ENCODE measurements around the gene DHFR. TPM values are rescaled to one million over a fixed set of nuclear protein-coding genes. Genes with fewer than 3 reads are reported as not detected.

Gene DHFR
- total RNA-seq, 4 donors from 2014 or later = 13.9 to 18.6 (median 16.2) TPM

DNA sequence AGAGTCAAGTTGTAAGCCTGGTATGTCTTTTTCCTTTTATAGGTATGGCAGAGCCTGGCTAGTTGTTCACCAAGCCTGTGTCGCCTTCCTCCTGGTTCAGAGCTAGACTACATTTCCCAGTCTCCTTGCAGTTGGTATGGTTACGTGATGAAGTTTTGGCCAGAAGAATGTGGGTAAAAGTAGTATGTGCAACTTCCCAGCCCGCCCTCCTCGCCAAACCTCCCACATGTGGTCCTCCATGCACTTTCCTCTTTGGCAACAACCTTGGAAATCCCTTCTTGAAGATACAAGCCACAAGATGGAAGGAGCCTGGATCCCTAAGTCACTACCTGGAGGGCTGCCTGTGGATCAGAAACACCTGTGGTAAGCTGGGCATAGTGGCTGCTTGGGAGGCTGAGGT, 36.3 kb downstream of the DHFR start:
- TF ChIP-seq, protein P1, sequence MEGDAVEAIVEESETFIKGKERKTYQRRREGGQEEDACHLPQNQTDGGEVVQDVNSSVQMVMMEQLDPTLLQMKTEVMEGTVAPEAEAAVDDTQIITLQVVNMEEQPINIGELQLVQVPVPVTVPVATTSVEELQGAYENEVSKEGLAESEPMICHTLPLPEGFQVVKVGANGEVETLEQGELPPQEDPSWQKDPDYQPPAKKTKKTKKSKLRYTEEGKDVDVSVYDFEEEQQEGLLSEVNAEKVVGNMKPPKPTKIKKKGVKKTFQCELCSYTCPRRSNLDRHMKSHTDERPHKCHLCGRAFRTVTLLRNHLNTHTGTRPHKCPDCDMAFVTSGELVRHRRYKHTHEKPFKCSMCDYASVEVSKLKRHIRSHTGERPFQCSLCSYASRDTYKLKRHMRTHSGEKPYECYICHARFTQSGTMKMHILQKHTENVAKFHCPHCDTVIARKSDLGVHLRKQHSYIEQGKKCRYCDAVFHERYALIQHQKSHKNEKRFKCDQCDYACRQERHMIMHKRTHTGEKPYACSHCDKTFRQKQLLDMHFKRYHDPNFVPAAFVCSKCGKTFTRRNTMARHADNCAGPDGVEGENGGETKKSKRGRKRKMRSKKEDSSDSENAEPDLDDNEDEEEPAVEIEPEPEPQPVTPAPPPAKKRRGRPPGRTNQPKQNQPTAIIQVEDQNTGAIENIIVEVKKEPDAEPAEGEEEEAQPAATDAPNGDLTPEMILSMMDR (IDR thresholded peaks at IDR 0.05; ENCODE audit: low read depth) = no peak

DNA sequence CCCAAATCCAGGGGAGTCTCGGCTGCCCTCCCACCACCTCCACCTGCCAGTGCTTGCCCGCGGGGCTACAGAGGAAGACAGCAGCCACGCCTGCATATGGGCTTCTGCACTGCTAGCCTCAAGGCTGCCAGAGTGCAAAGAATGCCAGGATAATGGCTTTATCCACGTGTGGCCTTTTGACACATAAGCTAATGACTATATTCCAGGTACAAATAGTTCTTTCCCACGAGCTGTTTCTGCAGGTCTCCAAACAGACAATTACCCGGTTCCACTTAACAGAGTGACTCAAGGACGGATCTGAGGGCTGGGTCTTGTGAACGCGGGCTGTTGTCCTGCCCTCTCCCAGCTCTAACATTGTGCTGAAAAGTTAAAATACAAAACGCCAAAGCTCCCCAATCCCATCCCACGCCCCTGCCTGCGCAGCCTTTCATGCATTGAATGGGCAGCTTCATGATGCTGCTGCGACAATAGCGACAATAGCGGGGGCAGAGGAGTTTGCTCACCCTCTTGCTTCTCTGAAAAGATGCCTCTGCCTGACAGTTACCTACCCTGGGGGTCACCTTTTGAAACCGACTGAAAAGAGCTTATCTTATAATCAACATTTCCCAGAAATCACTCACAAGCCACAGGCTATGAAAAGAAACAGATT, 39.4 kb downstream of the DHFR start:
- TF ChIP-seq, protein P1 (IDR thresholded peaks at IDR 0.05; ENCODE audit: low read depth) = no peak

DNA sequence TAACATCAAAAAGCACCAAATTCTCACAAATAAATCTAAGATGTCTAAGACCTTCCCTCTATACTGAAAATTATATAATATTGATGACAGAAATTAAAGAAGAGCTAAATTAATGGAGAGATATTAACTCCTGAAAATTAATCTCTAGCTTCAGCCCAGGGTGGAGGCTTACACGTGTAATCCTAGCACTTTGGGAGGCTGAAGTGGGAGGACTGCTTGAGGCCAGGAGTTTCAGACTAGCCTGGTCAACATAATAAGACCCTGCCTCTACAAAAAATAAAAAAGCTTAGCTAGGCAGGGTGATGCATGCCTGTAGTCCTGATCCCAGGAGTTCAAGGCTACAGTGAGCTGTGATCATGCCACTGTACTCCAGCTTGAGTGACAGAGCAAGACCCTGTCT, 45.1 kb downstream of the DHFR start:
- TF ChIP-seq, protein P1 (IDR thresholded peaks at IDR 0.05; ENCODE audit: low read depth) = no peak

DNA sequence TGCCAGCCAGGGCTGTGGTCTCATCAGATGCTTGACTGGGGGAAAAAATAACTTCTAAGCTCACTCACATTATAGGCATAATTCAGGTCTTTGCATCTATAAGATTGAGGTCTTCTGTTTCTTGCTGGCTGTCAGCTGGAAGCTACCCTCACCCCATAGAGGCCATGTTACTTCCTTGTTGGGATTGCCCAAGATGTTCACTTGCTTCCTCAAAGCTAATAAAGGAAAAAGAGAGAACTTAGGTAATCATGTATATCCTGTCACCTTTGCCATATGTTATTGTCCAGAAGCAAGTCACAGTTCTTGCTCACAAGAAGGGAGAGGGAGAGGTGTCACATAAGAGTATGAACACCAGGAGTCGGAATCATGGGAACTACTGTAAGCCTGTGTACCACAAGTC, 46.1 kb downstream of the DHFR start:
- TF ChIP-seq, protein P1 (IDR thresholded peaks at IDR 0.05; ENCODE audit: low read depth) = no peak

DNA sequence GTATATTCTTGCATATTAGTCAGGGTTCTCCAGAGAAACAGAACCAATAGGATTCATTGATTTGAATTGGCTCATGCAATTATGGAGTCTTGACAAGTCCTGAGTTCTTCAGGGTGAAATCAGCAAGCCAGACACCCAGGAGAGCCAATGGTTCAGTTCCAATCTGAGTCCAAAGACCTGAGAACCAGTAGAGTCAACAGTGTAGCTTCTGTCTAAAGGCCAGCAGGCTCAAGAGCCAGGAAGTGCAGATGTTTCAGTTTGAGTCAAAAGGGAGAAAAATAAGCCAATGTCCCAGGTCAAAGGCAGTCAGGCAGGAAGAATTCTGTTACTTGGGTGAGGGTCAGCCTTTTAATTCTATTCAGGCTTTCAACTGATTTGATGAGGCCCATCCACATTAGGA, 47.0 kb downstream of the DHFR start:
- TF ChIP-seq, protein P1 (IDR thresholded peaks at IDR 0.05; ENCODE audit: low read depth) = no peak

DNA sequence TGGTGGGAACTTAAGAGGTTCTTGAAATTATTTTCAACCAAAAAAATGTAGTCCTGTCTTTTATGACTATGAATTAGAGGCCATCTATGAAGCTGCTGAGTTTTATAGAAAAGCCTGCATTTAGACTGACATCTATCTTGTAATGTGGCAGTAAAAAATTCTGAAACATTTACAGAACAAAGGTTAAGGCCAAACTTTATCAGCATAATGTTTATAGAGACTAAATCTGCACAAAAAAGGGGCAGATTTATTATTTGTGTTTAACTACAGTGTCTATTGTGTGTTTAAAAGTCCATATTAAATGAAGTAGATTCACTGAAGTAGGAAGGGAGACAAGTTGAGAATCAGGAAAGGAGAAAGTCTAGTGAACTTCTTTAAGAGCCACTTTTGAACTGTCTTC, 47.4 kb downstream of the DHFR start:
- TF ChIP-seq, protein P1 (IDR thresholded peaks at IDR 0.05; ENCODE audit: low read depth) = no peak

DNA sequence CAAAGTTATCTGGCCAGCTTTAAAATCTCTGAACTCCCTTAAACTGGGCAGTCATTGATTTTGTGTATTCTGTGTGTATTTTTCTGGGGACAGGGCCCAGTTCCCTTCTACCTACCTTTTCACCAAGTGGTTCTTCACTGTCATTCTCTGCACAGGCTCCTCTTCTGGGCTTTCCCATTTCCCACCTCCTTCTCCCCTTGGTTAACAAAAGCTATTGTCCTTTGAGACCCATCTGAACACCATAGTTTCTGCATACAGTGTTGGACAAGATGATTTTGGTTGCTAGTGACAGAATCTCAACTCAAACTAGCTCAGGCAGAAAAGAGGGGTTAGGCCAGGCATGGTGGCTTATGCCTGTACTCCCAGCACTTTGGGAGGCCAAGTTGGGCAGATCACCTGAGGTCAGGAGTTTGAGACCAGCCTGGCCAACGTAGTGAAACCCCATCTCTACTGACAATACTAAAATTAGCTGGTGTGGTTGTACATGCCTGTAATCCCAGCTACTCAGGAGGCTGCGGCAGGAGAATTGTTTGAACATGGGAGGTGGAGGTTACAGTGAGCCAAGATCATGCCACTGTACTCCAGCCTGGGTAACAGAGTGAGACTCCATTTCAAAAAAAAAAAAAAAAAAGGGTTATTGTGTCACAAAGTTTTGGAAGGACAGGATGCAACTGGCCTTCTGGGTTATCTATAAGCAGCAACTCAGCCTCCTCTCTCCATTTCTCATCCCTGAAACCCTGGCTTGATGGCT, 53.7 kb downstream of the DHFR start:
- TF ChIP-seq, protein P1 (IDR thresholded peaks at IDR 0.05; ENCODE audit: low read depth) = no peak
